Endothelial cell (in vitro differentiated cells): ENCODE measurements around the gene SEPTIN5. TPM values are rescaled to one million over a fixed set of nuclear protein-coding genes. Genes with fewer than 3 reads are reported as not detected.
A peak's percentile ranks its signal among the peaks of the same experiment; 100 is the strongest.

Experiments used
- DNase-seq: peaks from one replicate; pipeline ENCODE4 v3.0.0; 2021; ENCODE audit warnings: low spot score
- H3K27ac Mint-ChIP-seq: one replicate; pipeline ENCODE4 v1.8.0; 2021; ENCODE audit warnings: mixed read lengths, inconsistent platforms; ENCODE audit not compliant: unreplicated experiment
- H3K27me3 Mint-ChIP-seq: one replicate; pipeline ENCODE4 v1.8.0; 2021; ENCODE audit warnings: mild to moderate bottlenecking, moderate library complexity, mixed read lengths, inconsistent platforms; ENCODE audit not compliant: unreplicated experiment
- H3K36me3 Mint-ChIP-seq: one replicate; pipeline ENCODE4 v1.8.0; 2021; ENCODE audit warnings: mild to moderate bottlenecking, low read depth, mixed read lengths, inconsistent platforms; ENCODE audit not compliant: unreplicated experiment
- H3K4me1 Mint-ChIP-seq: one replicate; pipeline ENCODE4 v1.8.0; 2021; ENCODE audit warnings: mild to moderate bottlenecking, mixed read lengths, inconsistent platforms; ENCODE audit not compliant: unreplicated experiment
- H3K4me3 Mint-ChIP-seq: one replicate; pipeline ENCODE4 v1.8.0; 2021; ENCODE audit warnings: mild to moderate bottlenecking, mixed read lengths, inconsistent platforms; ENCODE audit not compliant: unreplicated experiment
- H3K9me3 Mint-ChIP-seq: one replicate; pipeline ENCODE4 v1.8.0; 2021; ENCODE audit warnings: mixed read lengths, inconsistent platforms; ENCODE audit not compliant: unreplicated experiment
- CTCF ChIP-seq: fragments of 200-600 bp; sonication (generic); IDR thresholded peaks from one replicate; pipeline ENCODE4 v1.5.0; 2021; ENCODE audit warnings: antibody characterized with exemption; ENCODE audit not compliant: unreplicated experiment
- total RNA-seq: library from RNA; stranded (reverse); fragmentation: NEBNext Ultra II Directional; extraction: Animal tissue kit (Norgen Biotek cat#: 25700); gene quantifications from one replicate; pipeline ENCODE4 v1.2.1, GENCODE V29; 2021; ENCODE audit not compliant: unreplicated experiment

SEPTIN5 gene
- total RNA-seq, 1 donor from 2014 or later: 2.3 TPM

GRCh38 chr22:19757985-19758895 lies 43.9 kb downstream of the SEPTIN5 start:
- peaks cover 6% of the 10 kb centered on the region for H3K36me3 Mint-ChIP-seq
- no peak for DNase-seq
- no peak overlapping the region for H3K27ac Mint-ChIP-seq
- H3K4me1 Mint-ChIP-seq: peaks cover 28% of the 10 kb centered on the region
- no peaks in the 10 kb centered on the region for H3K9me3 Mint-ChIP-seq
- peaks cover 29% of the 10 kb centered on the region for H3K27me3 Mint-ChIP-seq
- no peak overlapping the region for H3K4me3 Mint-ChIP-seq
- TF ChIP-seq CTCF: no peak

GRCh38 chr22:19758896-19759426 lies 44.7 kb downstream of the SEPTIN5 start:
- Mint-ChIP-seq H3K36me3 (peaks cover 6% of the 10 kb centered on the region), H3K4me3 (no peak overlapping the region), H3K27ac (no peak overlapping the region), H3K9me3 (no peaks in the 10 kb centered on the region), H3K4me1 (peaks cover 31% of the 10 kb centered on the region), H3K27me3 (peaks cover 30% of the 10 kb centered on the region)
- TF ChIP-seq CTCF: no peak
- DNase-seq: no peak

- peaks cover 32% of the 10 kb centered on the region for H3K27me3 Mint-ChIP-seq
- peaks cover 33% of the 10 kb centered on the region for H3K4me1 Mint-ChIP-seq
- H3K27ac Mint-ChIP-seq: peak overlapping the region; percentile 13
- peak overlapping the region; percentile 76 for H3K4me3 Mint-ChIP-seq
- peaks cover 6% of the 10 kb centered on the region for H3K36me3 Mint-ChIP-seq
- no peaks in the 10 kb centered on the region for H3K9me3 Mint-ChIP-seq
- no peak for DNase-seq
- TF ChIP-seq CTCF: peak; percentile 15
These were observed 45.2 kb downstream of the SEPTIN5 start for GRCh38 chr22:19759427-19760057.

- Mint-ChIP-seq H3K4me3 (peak within 1 kb of the TSS; percentile 76), H3K36me3 (peaks cover 6% of the 10 kb centered on the region), H3K4me1 (peaks cover 37% of the 10 kb centered on the region), H3K27ac (peak within 1 kb of the TSS; percentile 13), H3K27me3 (peaks cover 32% of the 10 kb centered on the region), H3K9me3 (no peaks in the 10 kb centered on the region)
- no peak for DNase-seq
- no peak for TF ChIP-seq CTCF
These were observed 46.0 kb downstream of the SEPTIN5 start, which contains the start of gene TBX1 for GRCh38 chr22:19760058-19760950. TSS of gene TBX1 (plus strand) at chr22:19760778. CDS start at chr22:19760844, 66 bp downstream.
